Osteoblast (primary cell): ENCODE results near the gene HCFC1. TPM values are rescaled to one million over a fixed set of nuclear protein-coding genes. Genes with fewer than 3 reads are reported as not detected.

ENCODE experiments used
- DNase-seq: peaks from one replicate; pipeline ENCODE4 v3.0.0; 2011; ENCODE audit warnings: low spot score, mixed read lengths; ENCODE audit not compliant: insufficient read length; ENCODE audit errors: missing footprints
- H2AFZ ChIP-seq: 2 replicates; pipeline ENCODE4 v1.6.0; 2011; ENCODE audit warnings: mild to moderate bottlenecking, low read length
- H3K27ac ChIP-seq: 2 replicates; pipeline ENCODE4 v1.5.1; 2011; ENCODE audit warnings: mild to moderate bottlenecking, low read depth, low read length, moderate library complexity
- H3K27me3 ChIP-seq: 2 replicates; pipeline ENCODE4 v1.6.0; 2012; ENCODE audit warnings: mild to moderate bottlenecking, control low read depth, inconsistent platforms, low read length, moderate library complexity; ENCODE audit not compliant: insufficient read depth
- H3K36me3 ChIP-seq: 2 replicates; pipeline ENCODE4 v1.5.1; 2011; ENCODE audit warnings: mild to moderate bottlenecking, low read length, control low read depth, moderate library complexity; ENCODE audit not compliant: insufficient read depth
- H3K4me1 ChIP-seq: 2 replicates; pipeline ENCODE4 v1.5.1; 2011; ENCODE audit warnings: mild to moderate bottlenecking, low read length, control low read depth, moderate library complexity; ENCODE audit not compliant: insufficient read depth
- H3K4me2 ChIP-seq: 2 replicates; pipeline ENCODE4 v1.6.0; 2011; ENCODE audit warnings: mild to moderate bottlenecking, low read length; ENCODE audit not compliant: insufficient read depth
- H3K4me3 ChIP-seq: fragments of 200-600 bp; sonication (generic); 3 replicates; pipeline ENCODE4 v1.5.1; 2012; ENCODE audit warnings: mild to moderate bottlenecking, low read length, inconsistent platforms; ENCODE audit not compliant: insufficient read depth
- H3K79me2 ChIP-seq: 2 replicates; pipeline ENCODE4 v1.6.0; 2012; ENCODE audit warnings: mild to moderate bottlenecking, low read length, control low read depth, inconsistent platforms; ENCODE audit not compliant: insufficient read depth
- H3K9me3 ChIP-seq: 2 replicates; pipeline ENCODE4 v1.5.1; 2011; ENCODE audit warnings: low read depth, low read length, control low read depth
- H4K20me1 ChIP-seq: 2 replicates; pipeline ENCODE4 v1.6.0; 2012; ENCODE audit warnings: mild to moderate bottlenecking, low read length, control low read depth; ENCODE audit not compliant: insufficient read depth
- CTCF ChIP-seq: IDR thresholded peaks from 2 replicates; pipeline ENCODE4 v1.5.1; 2011; ENCODE audit warnings: mild to moderate bottlenecking, low read depth, low read length, moderate library complexity; ENCODE audit errors: extremely low read depth
- total RNA-seq: library from RNA; depleted of rRNA; stranded (reverse); fragments of >200 nt; gene quantifications from 2 replicates; pipeline ENCODE4 v1.2.3, GENCODE V29; 2012

HCFC1 gene
- total RNA-seq, 1 donor = 24.6 TPM

- Histone ChIP-seq H2AFZ (no peak within 1 kb of the TSS), H3K27ac (no peak within 1 kb of the TSS)
Measured at GRCh38 chrX:153925739-153926551, 45.7 kb downstream of the HCFC1 start, which contains the start of gene ARHGAP4. ARHGAP4 (minus strand) TSS chrX:153926264; CDS start chrX:153926202, 62 bp downstream.

GRCh38 chrX:153925387-153925738, 46.3 kb downstream of the HCFC1 start:
- no peak overlapping the region for H3K4me2 ChIP-seq
- H3K36me3 ChIP-seq = peaks cover 5% of the 10 kb centered on the region
- no peaks in the 10 kb centered on the region for H3K79me2 ChIP-seq
- no peak for TF ChIP-seq CTCF
- no peak overlapping the region for H3K27ac ChIP-seq
- H3K4me3 ChIP-seq = no peak overlapping the region
- no peak for DNase-seq
- no peaks in the 10 kb centered on the region for H3K9me3 ChIP-seq
- H2AFZ ChIP-seq = no peak overlapping the region
- peaks cover 15% of the 10 kb centered on the region for H4K20me1 ChIP-seq
- peaks cover 12% of the 10 kb centered on the region for H3K27me3 ChIP-seq
- peaks cover 2% of the 10 kb centered on the region for H3K4me1 ChIP-seq

More at GRCh38 chrX:153925739-153926551, 45.7 kb downstream of the HCFC1 start, which contains the start of gene ARHGAP4:
- H3K9me3 ChIP-seq = no peaks in the 10 kb centered on the region
- H3K4me2 ChIP-seq = peak within 1 kb of the TSS; percentile 71
- no peak for TF ChIP-seq CTCF
- peaks cover 1% of the 10 kb centered on the region for H3K79me2 ChIP-seq
- DNase-seq = no peak
- peaks cover 2% of the 10 kb centered on the region for H3K4me1 ChIP-seq
- peaks cover 15% of the 10 kb centered on the region for H4K20me1 ChIP-seq
- peaks cover 10% of the 10 kb centered on the region for H3K27me3 ChIP-seq
- H3K4me3 ChIP-seq = peak within 1 kb of the TSS; percentile 76
- peaks cover 7% of the 10 kb centered on the region for H3K36me3 ChIP-seq

GRCh38 chrX:153924149-153924861, 47.3 kb downstream of the HCFC1 start:
- no peak overlapping the region for H2AFZ ChIP-seq
- H3K27me3 ChIP-seq = peaks cover 12% of the 10 kb centered on the region
- no peaks in the 10 kb centered on the region for H3K79me2 ChIP-seq
- H3K4me2 ChIP-seq = no peak overlapping the region
- TF ChIP-seq CTCF = no peak
- no peak overlapping the region for H3K4me3 ChIP-seq
- H3K9me3 ChIP-seq = no peaks in the 10 kb centered on the region
- peaks cover 2% of the 10 kb centered on the region for H3K4me1 ChIP-seq
- no peak overlapping the region for H3K27ac ChIP-seq
- peaks cover 8% of the 10 kb centered on the region for H4K20me1 ChIP-seq
- no peak for DNase-seq
- peaks cover 2% of the 10 kb centered on the region for H3K36me3 ChIP-seq
